Neuronal stem cell (in vitro differentiated cells): ENCODE results near the gene ZNF644.

Source experiments
- DNase-seq: peaks from one replicate; pipeline ENCODE4 v3.0.0-alpha.2; 2013; ENCODE audit warnings: low spot score
- H2AFZ ChIP-seq: one replicate; pipeline ENCODE4 v1.6.1; 2013; ENCODE audit warnings: mild to moderate bottlenecking, low read length, inconsistent platforms
- H2AK5ac ChIP-seq: 2 replicates; pipeline ENCODE4 v1.6.1; 2013; ENCODE audit warnings: low read depth, mild to moderate bottlenecking, inconsistent platforms, low read length, moderate library complexity, mixed read lengths
- H2BK120ac ChIP-seq: 2 replicates; pipeline ENCODE4 v1.6.1; 2013; ENCODE audit warnings: low read depth, mild to moderate bottlenecking, inconsistent platforms, low read length, moderate library complexity, mixed read lengths
- H2BK12ac ChIP-seq: one replicate; pipeline ENCODE4 v1.6.1; 2013; ENCODE audit warnings: low read length, inconsistent platforms
- H2BK15ac ChIP-seq: 2 replicates; pipeline ENCODE4 v1.6.1; 2013; ENCODE audit warnings: mild to moderate bottlenecking, low read length, inconsistent platforms, mixed read lengths
- H2BK5ac ChIP-seq: one replicate; pipeline ENCODE4 v1.6.1; 2013; ENCODE audit warnings: inconsistent platforms, mild to moderate bottlenecking, low read length, moderate library complexity
- H3K14ac ChIP-seq: one replicate; pipeline ENCODE4 v1.6.1; 2013; ENCODE audit warnings: low read length, inconsistent platforms
- H3K18ac ChIP-seq: 2 replicates; pipeline ENCODE4 v1.6.1; 2013; ENCODE audit warnings: low read length, inconsistent platforms
- H3K23ac ChIP-seq: 2 replicates; pipeline ENCODE4 v1.6.1; 2013; ENCODE audit warnings: low read depth, mild to moderate bottlenecking, mixed read lengths, low read length, inconsistent platforms; ENCODE audit not compliant: poor library complexity
- H3K27ac ChIP-seq: replicated peaks from 3 replicates; pipeline ENCODE4 v1.5.1; 2013; ENCODE audit warnings: low read length, inconsistent platforms
- H3K27me3 ChIP-seq, 3 experiments: 2 replicates each; pipeline ENCODE4 v1.6.1; 2013; ENCODE audit warnings: low read length in 3 of 3, mild to moderate bottlenecking in 2 of 3, inconsistent platforms in 1 of 3, low read depth in 1 of 3, mixed read lengths in 1 of 3, moderate library complexity in 1 of 3; ENCODE audit not compliant: control insufficient read depth in 3 of 3, insufficient read depth in 3 of 3
- H3K36me3 ChIP-seq, 2 donors: replicated peaks in 1 of 2; 2 replicates each; pipeline ENCODE4 v1.6.1; 2013; ENCODE audit warnings: low read length in 2 of 2; ENCODE audit not compliant: control insufficient read depth in 2 of 2, insufficient read depth in 2 of 2
- H3K4ac ChIP-seq: 2 replicates; pipeline ENCODE4 v1.6.1; 2013; ENCODE audit warnings: inconsistent platforms, mild to moderate bottlenecking, low read length, moderate library complexity
- H3K4me1 ChIP-seq, 2 donors: 1 replicate in 1 of 2; 2 replicates in 1 of 2; pipeline ENCODE4 v1.6.1; 2013; ENCODE audit warnings: low read length in 2 of 2, low read depth in 1 of 2; ENCODE audit not compliant: control insufficient read depth in 2 of 2, insufficient read depth in 1 of 2
- H3K4me2 ChIP-seq: one replicate; pipeline ENCODE4 v1.6.1; 2013; ENCODE audit warnings: mild to moderate bottlenecking, low read length, inconsistent platforms; ENCODE audit not compliant: insufficient read depth, poor library complexity, severe bottlenecking
- H3K4me3 ChIP-seq, 2 donors: 2 replicates each; pipeline ENCODE4 v1.5.1; 2013; ENCODE audit warnings: low read length in 2 of 2, mild to moderate bottlenecking in 2 of 2, inconsistent platforms in 1 of 2, moderate library complexity in 1 of 2
- H3K79me1 ChIP-seq: one replicate; pipeline ENCODE4 v1.6.1; 2013; ENCODE audit warnings: low read depth, mild to moderate bottlenecking, inconsistent platforms, low read length, moderate library complexity
- H3K9ac ChIP-seq: one replicate; pipeline ENCODE4 v1.6.1; 2013; ENCODE audit warnings: mild to moderate bottlenecking, low read depth, low read length, inconsistent platforms; ENCODE audit not compliant: poor library complexity
- H3K9me3 ChIP-seq, 2 donors: replicated peaks in 1 of 2; 2 replicates each; pipeline versions ENCODE3 to v1.6.1; 2013; ENCODE audit warnings: low read length in 2 of 2, mild to moderate bottlenecking in 2 of 2, inconsistent platforms in 1 of 2, low read depth in 1 of 2, mixed read lengths in 1 of 2, moderate library complexity in 1 of 2; ENCODE audit not compliant: control insufficient read depth in 2 of 2, insufficient read depth in 1 of 2
- H4K8ac ChIP-seq: one replicate; pipeline ENCODE4 v1.6.1; 2013; ENCODE audit warnings: low read depth, mild to moderate bottlenecking, inconsistent platforms, low read length, moderate library complexity
- H4K91ac ChIP-seq: one replicate; pipeline ENCODE4 v1.6.1; 2013; ENCODE audit warnings: low read length, low read depth, mild to moderate bottlenecking, inconsistent platforms; ENCODE audit not compliant: poor library complexity
- WGBS, 2 donors: extraction: QIAGEN DNeasy Blood & Tissue Kit; methylation state at CpG; one replicate each; pipeline ENCODE4 v1.1.7; 2013; ENCODE audit warnings: missing lambda C conversion rate in 2 of 2, mixed read lengths in 1 of 2; ENCODE audit not compliant: insufficient read length in 2 of 2, insufficient replicate concordance in 1 of 2; ENCODE audit errors: extremely low coverage in 2 of 2; 5-methylcytosine and 5-hydroxymethylcytosine counted together

The ZNF644 gene

GRCh38 chr1:90924982-90925381, 96.9 kb downstream of the ZNF644 start:
- peaks cover 0 to 3% of the 10 kb centered on the region in 2 donors for H3K9me3 ChIP-seq
- no peak overlapping the region for H2BK15ac ChIP-seq
- no peak overlapping the region for H3K27ac ChIP-seq
- peak; percentile 40 for DNase-seq
- no peak overlapping the region for H3K4me3 ChIP-seq
- no peak overlapping the region for H3K18ac ChIP-seq
- H3K27me3 ChIP-seq, result no peaks in the 10 kb centered on the region
- H2AFZ ChIP-seq, result no peak overlapping the region
- H3K14ac ChIP-seq, result no peak overlapping the region
- no peak overlapping the region for H3K4me2 ChIP-seq
- H3K36me3 ChIP-seq, result peaks cover 2 to 9% of the 10 kb centered on the region in 2 donors
- H3K4ac ChIP-seq, result no peak overlapping the region
- no peak overlapping the region for H3K23ac ChIP-seq
- H2BK120ac ChIP-seq, result no peak overlapping the region
- H4K91ac ChIP-seq, result no peak overlapping the region
- H2AK5ac ChIP-seq, result no peak overlapping the region
- H2BK5ac ChIP-seq, result no peak overlapping the region
- H3K79me1 ChIP-seq, result no peaks in the 10 kb centered on the region
- H3K9ac ChIP-seq, result no peak overlapping the region
- H4K8ac ChIP-seq, result no peak overlapping the region
- H3K4me1 ChIP-seq, result peaks cover 2 to 11% of the 10 kb centered on the region in 2 donors
- WGBS, 2 donors, result no CpG with 5 or more reads among the region's 4 CpGs
- H2BK12ac ChIP-seq, result no peak overlapping the region

GRCh38 chr1:90922996-90923395, 98.8 kb downstream of the ZNF644 start:
- H3K36me3 ChIP-seq, result peaks cover 2 to 10% of the 10 kb centered on the region in 2 donors
- H2BK15ac ChIP-seq, result no peak overlapping the region
- H3K4me1 ChIP-seq, result peaks cover 2 to 11% of the 10 kb centered on the region in 2 donors
- no CpG with 5 or more reads among the region's 2 CpGs for WGBS, 2 donors
- no peak overlapping the region for H2BK120ac ChIP-seq
- no peak overlapping the region for H3K23ac ChIP-seq
- no peak overlapping the region for H3K4me2 ChIP-seq
- no peak overlapping the region for H3K14ac ChIP-seq
- H2AFZ ChIP-seq, result no peak overlapping the region
- H3K18ac ChIP-seq, result no peak overlapping the region
- no peak overlapping the region for H4K8ac ChIP-seq
- H3K9me3 ChIP-seq, result peaks cover 0 to 2% of the 10 kb centered on the region in 2 donors
- no peak overlapping the region for H2BK12ac ChIP-seq
- H4K91ac ChIP-seq, result no peak overlapping the region
- H3K4me3 ChIP-seq, result no peak overlapping the region
- H3K4ac ChIP-seq, result no peak overlapping the region
- no peak overlapping the region for H2AK5ac ChIP-seq
- H3K27me3 ChIP-seq, result no peaks in the 10 kb centered on the region
- no peak overlapping the region for H3K9ac ChIP-seq
- H2BK5ac ChIP-seq, result no peak overlapping the region
- H3K79me1 ChIP-seq, result no peaks in the 10 kb centered on the region
- H3K27ac ChIP-seq, result no peak overlapping the region
- no peak for DNase-seq

- H2BK12ac ChIP-seq, result no peak overlapping the region
- H3K4ac ChIP-seq, result no peak overlapping the region
- no peak overlapping the region for H2BK15ac ChIP-seq
- H3K9me3 ChIP-seq, result peaks cover 0 to 4% of the 10 kb centered on the region in 2 donors
- H2AK5ac ChIP-seq, result no peak overlapping the region
- H4K91ac ChIP-seq, result no peak overlapping the region
- no peak for DNase-seq
- peaks cover 2 to 18% of the 10 kb centered on the region in 2 donors for H3K36me3 ChIP-seq
- H3K23ac ChIP-seq, result no peak overlapping the region
- no peak overlapping the region for H2BK120ac ChIP-seq
- H3K14ac ChIP-seq, result no peak overlapping the region
- no CpG with 5 or more reads among the region's 3 CpGs for WGBS, 2 donors
- H3K4me3 ChIP-seq, result no peak overlapping the region
- no peak overlapping the region for H2AFZ ChIP-seq
- no peak overlapping the region for H3K18ac ChIP-seq
- no peak overlapping the region for H3K27ac ChIP-seq
- no peak overlapping the region for H3K4me2 ChIP-seq
- H3K27me3 ChIP-seq, result no peaks in the 10 kb centered on the region
- H4K8ac ChIP-seq, result no peak overlapping the region
- H3K4me1 ChIP-seq, result peaks cover 2 to 10% of the 10 kb centered on the region in 2 donors
- H3K9ac ChIP-seq, result no peak overlapping the region
- no peak overlapping the region for H2BK5ac ChIP-seq
- no peaks in the 10 kb centered on the region for H3K79me1 ChIP-seq
Observed at GRCh38 chr1:90922202-90922601, 99.6 kb downstream of the ZNF644 start.

GRCh38 chr1:90919900-90920299, 101.9 kb downstream of the ZNF644 start:
- H3K27ac ChIP-seq, result no peak overlapping the region
- DNase-seq, result no peak
- H3K4me3 ChIP-seq, result no peak overlapping the region

More at GRCh38 chr1:90919900-90920299, 101.9 kb downstream of the ZNF644 start:
- H4K8ac ChIP-seq, result no peak overlapping the region
- no peak overlapping the region for H2AFZ ChIP-seq
- H3K4ac ChIP-seq, result no peak overlapping the region
- H2BK5ac ChIP-seq, result no peak overlapping the region
- H3K9me3 ChIP-seq, result peaks cover 0 to 4% of the 10 kb centered on the region in 2 donors
- no peak overlapping the region for H2BK15ac ChIP-seq
- no peak overlapping the region for H2AK5ac ChIP-seq
- no peak overlapping the region for H3K23ac ChIP-seq
- H3K79me1 ChIP-seq, result no peaks in the 10 kb centered on the region
- no peak overlapping the region for H3K18ac ChIP-seq
- H3K36me3 ChIP-seq, result peaks cover 5 to 35% of the 10 kb centered on the region in 2 donors
- no peaks in the 10 kb centered on the region for H3K4me1 ChIP-seq
- no peaks in the 10 kb centered on the region for H3K27me3 ChIP-seq
- no peak overlapping the region for H3K14ac ChIP-seq
- H3K4me2 ChIP-seq, result no peak overlapping the region
- WGBS, 2 donors, result no CpG with 5 or more reads among the region's 1 CpG
- no peak overlapping the region for H3K9ac ChIP-seq
- no peak overlapping the region for H4K91ac ChIP-seq
- no peak overlapping the region for H2BK12ac ChIP-seq
- H2BK120ac ChIP-seq, result no peak overlapping the region
